CD4-positive, alpha-beta T cell treated with Interleukin-10 for 1 hour (primary cell): ENCODE results near the gene ERRFI1.
"Not testable (repeated sequence)": the region's sequence is repeated elsewhere in the genome, so short reads cannot be mapped to it uniquely, and the experiment has no call there.

Experiments used
- DNase-seq: peaks from one replicate; pipeline ENCODE4 v3.0.0-alpha.2; 2020

ERRFI1 gene, protein sequence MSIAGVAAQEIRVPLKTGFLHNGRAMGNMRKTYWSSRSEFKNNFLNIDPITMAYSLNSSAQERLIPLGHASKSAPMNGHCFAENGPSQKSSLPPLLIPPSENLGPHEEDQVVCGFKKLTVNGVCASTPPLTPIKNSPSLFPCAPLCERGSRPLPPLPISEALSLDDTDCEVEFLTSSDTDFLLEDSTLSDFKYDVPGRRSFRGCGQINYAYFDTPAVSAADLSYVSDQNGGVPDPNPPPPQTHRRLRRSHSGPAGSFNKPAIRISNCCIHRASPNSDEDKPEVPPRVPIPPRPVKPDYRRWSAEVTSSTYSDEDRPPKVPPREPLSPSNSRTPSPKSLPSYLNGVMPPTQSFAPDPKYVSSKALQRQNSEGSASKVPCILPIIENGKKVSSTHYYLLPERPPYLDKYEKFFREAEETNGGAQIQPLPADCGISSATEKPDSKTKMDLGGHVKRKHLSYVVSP

DNA sequence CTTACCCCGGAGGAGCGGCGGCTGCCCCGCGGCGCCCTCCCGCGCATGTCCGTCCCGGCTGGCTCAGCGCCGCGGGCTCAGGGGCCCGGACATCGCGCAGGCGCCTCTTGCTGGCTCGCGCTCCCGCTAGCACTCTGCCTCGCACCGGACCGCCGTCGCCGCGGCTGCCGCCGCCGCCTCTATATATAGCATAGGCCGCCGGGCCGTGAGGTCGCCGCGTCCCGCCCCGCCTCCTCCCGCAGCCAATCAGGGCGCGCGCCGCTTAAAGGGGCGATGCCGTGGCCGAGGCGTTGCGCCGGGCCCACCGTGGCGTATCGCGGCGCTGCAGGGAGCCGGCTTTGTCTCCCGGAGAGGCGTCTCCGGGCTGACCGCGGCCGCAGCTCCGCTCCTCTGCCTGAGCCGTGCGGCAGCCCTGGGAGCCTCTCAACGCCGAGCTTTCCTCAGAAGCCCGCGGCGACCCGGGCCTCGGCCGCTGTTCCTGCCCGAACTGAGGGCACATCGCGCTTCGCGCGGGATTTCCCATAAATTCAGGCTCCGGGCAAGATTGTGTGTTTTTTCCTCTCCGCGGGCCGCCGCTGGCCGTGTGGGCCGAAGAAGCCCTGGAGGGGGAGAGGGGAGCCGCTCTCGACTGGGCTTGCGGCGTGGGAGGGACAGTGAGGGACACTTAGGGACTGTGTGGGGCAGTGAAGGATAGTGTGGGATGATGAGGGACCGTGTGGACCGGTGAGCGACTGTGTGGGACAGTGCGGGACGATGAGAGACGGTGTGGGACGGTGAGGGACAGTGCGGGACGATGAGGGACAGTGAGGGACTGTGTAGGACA, at the start of gene ERRFI1:
Gene ERRFI1, minus strand, starts transcription at position 157 of the 823 bp plus-strand sequence. CDS start 10,690 bp downstream, outside the sequence.
- peak; percentile 93 for DNase-seq

DNA sequence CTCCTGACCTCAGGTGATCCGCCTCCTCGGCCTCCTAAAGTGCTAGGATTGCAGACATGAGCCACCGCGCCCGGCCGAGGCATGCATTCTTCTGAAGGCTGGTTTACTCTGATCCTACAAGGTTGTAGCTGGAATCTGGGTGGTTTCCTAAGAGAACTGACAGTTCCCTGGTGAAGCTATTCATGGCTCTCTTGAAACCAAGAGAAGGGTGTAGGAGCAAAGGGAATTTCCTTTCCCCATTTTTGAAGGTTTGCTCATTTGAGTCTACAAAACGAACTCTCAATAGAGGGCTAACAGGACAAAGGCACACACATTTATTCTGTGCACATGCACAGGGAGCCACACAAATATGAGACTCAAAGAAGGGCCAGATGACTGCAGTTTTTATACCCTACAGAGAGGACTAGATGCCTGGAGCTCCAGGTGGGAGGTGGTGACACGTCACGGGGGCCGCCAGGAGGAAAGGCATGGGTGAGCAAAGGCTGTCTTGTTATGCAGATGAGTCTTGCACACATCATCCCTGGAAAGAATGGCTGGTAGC, 49.5 kb upstream of the ERRFI1 start:
- DNase-seq, result no peak

DNA sequence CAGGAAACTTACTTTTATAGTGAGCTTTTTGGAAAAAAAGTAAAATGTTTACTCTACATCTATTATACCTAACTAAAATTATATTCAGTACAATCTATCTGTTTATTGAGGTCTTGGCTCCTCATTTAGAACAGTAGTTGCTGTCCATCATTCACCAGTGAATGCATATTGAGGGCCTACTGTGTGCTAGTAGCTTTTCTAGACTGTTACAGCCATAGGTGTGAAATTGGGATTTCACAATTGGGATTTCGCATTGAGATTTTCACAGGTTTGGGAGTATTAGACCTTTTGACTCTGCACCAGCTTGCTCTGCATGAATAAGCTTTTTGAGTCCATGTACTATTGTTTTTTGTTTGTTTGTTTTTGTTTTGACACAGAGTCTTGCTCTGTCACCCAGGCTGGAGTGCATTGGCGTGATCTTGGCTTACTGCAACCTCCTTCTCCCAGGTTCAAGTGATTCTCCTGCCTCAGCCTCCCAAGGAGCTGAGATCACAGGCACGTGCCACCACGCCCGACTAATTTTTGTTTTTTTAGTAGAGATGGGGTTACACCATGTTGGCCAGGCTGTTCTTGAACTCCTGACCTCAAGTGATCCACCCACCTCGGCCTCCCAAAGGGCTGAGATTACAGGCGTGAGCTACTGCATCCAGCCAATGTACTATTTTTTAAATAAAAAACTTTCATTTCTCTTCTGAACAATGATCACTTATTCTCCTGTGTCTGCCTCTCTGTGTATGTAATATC, 47.2 kb upstream of the ERRFI1 start:
- no peak for DNase-seq

DNA sequence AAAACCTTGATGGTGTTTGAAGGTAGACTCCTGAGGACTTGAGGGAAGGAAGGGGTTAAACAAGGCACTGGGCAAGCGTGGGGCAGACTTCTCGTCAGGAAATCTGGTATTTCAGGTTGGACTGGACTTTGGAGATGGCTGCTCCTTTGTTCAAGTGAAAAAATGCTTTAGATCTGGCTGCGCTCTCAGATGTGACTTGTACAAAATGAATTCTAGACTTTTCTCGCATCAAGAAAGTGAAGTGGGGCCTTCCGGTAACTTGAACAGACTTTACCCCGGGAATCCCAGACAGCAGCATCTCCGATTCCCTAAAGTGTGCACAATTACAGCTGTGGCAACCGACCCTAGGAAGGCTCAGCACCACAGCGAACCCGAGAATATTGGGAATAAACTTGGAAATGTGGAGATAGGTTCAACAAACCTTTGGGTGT, 44.3 kb upstream of the ERRFI1 start:
- DNase-seq, result no peak

DNA sequence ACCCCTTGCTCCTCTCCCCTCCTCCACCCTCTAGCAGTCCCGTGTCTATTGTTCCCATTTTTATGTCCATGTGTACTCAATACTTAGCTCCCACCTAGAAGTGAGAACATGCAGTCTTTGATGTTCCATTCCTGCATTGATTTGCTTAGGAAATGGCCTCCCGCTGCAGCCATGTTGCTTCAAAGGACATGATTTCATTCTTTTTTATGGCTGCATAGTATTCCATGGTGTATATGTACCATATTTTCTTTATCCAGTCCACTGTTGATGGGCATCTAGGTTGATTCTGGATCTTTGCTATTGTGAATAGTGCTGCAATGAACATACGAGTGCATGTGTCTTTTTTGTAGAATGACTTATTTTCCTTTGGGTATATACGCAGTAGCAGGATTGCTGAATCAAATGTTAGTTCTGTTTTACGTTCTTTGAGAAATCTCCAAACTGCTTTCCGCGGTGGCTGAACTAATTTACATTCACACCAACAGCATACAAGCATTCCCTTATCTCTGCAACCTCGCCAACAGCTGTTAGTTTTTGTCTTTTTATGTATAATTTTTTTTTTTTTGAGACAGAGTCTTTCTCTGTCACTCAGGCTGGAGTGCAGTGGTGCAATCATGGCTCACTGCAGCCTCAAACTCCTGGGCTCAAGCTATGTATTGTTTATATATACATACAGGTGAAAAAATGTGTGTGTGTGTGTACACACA, 43.7 kb upstream of the ERRFI1 start:
- DNase-seq, result not testable (repeated sequence)

DNA sequence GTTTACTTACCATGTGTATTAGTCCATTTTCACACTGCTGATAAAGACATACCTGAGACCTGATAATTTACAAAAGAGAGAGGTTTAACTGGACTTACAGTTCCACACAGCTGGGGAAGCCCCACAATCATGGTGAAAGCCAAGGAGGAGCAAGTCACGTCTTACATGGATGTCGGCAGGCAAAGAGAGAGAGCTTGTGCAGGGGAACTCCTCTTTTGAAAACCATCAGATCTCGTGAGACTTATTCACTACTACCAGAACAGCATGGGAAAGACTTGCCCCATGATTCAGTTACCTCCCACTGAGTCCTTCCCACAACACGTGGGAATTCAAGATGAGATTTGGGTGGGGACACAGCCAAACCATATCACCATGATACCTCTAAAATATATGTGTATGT, 39.3 kb upstream of the ERRFI1 start:
- DNase-seq, result no peak

DNA sequence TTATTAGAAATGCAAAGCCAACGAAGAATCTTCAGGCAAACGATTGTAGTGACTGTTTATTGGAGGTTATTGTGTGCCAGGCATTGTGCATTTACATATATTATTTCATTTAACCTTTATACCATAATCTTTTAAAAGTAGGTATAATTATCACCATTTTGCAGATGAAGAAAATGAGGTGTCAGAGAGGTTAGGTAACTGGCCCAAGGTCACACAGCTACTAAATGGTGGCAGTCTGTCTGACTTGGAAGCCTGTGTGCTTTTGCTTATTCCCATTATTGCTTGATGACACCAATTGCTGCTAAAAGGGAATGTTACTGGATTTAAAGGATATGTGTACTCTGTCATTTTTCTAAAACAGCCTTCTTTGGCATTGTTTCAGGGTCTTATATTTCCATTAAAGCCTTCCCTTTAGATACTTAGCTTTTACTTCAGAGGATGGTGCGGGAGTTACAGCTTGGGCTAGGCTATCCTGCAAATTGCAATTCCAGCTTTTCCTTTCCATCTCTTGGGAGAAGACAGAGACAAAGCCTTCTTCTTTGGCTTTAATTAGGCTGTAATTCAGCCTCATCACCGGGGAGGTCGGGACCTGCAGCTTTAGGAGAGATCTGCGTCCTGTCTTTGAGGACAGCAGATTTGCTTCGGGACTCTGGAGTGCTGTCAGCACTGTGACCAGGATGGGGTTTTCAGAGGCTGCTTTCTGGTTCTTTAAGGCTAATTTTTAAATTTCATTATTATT, 37.4 kb upstream of the ERRFI1 start:
- no peak for DNase-seq

DNA sequence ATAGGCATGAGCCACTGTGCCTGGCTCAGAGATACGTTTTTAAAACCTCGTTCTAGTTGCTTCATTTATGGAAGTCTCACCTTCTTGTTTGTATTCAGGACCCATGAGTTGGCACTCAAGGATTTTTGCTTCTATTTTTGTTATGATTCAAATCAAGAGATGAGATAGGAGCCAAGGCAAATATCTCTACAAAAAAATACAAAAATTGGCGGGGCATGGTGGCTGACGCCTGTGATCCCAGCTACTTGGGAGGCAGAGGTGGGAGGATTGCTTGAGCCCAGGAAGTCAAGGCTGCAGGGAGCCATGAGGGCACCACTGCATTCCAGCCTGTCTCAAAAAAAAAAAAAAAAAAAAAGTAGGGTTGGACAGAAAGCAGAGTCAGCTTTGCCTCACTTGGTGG, 36.8 kb upstream of the ERRFI1 start:
- DNase-seq, result no peak

DNA sequence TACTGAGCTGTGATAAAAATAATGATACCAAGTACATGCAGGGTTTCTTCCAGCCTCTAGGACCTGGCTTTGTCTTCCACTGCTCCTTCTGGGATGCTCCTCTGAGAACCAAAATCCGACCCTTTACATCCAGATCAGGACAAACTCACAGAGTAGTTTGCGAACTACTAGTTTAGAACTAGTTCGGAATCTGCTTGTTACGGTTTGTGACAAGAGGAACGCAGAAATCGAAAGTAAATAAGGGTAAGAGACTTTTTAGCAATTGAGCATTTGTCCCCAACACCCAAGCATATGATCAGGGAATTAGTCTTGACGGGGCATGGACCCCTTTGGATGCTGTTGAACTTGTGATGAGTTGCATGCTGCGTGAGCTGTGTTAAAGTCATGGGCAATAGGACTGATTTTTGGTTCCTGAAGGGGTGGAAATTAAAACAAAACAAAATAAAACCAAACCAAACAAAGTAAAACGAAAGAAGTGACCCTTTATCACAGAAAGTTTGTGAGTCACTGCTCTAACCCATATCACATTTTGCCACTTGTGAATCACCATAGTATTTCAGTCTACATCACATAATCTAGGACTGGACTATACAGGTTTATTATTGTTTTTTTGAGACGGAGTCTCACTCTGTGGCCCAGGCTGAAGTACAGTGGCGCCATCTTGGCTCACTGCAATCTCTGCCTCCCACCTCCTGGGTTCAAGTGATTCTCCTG, 35.7 kb upstream of the ERRFI1 start:
- no peak for DNase-seq

DNA sequence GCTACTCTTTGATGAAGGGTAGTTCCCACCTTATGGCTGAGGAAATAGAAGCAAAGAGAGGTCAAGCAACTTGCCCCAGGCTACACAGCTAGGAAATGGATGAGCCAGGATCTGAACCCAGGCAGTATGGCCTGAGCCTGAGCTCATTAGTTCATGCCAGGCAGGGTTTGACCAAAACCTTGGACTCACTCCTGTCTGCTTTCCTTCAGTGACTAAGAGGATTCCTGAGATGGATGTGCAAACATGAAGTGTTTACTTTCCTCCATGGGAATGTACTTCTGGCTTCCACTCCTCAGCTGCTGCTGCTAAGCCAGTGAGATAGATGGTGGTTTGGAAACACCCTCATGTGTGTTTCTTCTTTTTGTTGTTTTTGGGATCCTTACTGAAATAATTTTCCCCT, 35.1 kb upstream of the ERRFI1 start:
- no peak for DNase-seq

DNA sequence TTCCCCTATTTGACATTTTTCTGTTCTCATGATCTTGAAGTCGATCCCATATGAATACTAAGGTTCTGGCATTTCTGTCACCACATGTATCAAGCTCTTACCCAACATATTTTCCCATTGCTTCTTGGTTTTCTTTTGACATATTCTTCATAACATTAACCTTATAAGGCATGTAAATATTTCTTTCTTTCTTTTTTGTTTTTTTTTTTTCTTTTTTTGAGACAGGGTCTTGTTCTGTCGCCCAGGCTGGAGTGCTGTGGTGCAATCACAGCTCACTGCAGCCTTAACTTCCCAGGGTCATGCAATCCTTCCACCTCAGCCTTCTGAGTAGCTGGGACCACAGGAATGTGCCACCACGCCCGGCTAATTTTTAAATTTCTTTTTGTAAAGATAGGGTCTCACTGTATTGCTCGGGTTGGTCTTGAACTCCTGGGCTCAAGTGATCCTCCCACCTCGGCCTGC, 33.1 kb upstream of the ERRFI1 start:
- DNase-seq, result no peak

DNA sequence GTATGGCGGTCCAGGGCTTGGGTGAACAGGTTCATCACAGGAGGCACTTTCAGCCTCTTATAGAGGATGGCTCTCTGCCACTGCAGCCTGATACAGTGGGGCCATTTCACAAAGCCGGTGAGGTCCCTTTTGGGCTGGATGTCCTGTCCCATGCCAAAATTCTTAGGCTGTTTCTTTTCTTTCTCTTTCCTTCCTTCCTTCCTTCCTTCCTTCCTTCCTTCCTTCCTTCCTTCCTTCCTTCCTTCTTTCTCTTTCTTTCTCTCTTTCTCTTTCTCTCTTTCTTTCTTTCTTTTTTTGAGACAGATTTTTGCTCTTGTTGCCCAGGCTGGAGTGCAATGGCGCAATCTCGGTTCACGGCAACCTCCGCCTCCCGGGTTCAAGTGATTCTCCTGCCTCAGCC, 31.7 kb upstream of the ERRFI1 start:
- not testable (repeated sequence) for DNase-seq

DNA sequence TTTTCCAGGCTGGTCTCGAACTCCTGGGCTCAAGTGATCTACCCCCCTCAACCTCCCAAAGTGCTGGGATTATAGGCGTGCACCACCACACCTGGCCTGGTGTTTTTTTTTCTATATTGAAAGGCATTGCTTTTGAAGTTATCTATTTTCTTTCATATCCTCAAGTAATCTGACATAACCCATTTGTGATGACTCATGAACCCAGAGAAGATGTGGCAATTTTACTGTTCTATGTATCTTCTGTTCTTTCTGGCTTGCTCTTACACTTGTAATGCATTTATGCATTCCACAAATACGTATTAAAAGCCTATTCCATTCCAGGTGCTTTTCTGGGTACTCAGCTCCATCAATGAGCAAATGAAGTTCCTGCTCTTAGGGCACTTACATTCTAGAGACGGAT, 29.9 kb upstream of the ERRFI1 start:
- DNase-seq, result no peak

DNA sequence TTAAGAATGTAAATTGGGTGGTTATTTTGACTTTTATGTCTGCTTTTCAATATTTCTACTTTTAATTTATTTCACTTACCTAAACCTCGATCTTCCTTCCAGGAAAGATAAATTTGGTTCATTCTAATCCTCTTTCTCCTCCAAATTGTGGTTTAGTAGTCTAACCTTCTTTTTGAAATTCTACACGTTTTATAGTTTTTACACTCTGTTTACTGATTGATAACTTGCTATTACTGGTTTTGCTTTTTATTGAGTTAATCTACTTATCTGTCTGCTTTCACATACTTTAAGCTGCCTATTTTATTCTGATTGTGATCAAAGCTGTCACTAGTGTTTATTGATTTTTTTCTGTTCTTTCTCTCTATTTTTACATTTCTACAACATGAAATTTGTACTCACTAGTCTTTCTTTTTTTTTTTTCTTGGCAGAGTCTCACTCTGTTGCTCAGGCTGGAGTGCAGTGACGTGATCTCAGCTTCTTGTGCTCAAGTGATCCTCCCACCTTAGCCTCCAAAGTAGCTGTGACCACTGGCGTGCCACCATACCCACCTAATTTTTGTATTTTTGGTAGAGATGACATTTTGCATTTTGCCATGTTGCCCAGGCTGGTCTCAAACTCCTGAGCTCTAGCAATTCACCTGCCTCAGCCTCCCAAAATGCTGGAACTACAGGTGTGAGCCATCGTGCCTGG, 27.9 kb upstream of the ERRFI1 start:
- no peak for DNase-seq

DNA sequence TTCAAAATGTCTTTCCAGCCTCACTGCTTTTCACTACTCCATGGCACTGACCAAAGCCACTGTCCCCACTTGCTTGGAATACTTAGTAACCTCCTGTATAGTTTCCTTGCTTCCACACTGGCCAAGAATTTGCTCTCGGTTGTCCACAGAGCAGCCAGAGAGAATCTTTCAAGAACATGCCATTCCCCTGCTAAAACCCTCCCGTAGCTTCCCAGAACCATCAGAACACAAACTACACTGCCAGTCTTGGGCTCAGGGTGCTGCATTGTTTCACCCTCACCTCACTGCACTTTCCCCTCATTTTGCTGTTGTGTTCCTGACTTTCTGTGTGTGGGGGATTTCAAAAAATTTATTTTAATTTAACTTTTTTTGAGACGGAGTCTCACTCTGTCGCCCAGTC, 25.5 kb upstream of the ERRFI1 start:
- DNase-seq, result no peak

DNA sequence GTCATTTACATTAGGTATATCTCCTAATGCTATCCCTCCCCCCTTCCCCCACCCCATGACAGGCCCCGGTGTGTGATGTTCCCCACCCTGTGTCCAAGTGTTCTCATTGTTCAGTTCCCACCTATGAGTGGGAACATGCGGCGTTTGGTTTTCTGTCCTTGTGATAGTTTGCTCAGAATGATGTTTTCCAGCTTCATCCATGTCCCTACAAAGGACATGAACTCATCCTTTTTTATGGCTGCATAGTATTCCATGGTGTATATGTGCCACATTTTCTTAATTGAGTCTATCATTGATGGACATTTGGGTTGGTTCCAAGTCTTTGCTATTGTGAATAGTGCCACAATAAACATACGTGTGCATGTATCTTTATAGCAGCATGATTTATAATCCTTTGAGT, 23.1 kb upstream of the ERRFI1 start:
- DNase-seq, result not testable (repeated sequence)

DNA sequence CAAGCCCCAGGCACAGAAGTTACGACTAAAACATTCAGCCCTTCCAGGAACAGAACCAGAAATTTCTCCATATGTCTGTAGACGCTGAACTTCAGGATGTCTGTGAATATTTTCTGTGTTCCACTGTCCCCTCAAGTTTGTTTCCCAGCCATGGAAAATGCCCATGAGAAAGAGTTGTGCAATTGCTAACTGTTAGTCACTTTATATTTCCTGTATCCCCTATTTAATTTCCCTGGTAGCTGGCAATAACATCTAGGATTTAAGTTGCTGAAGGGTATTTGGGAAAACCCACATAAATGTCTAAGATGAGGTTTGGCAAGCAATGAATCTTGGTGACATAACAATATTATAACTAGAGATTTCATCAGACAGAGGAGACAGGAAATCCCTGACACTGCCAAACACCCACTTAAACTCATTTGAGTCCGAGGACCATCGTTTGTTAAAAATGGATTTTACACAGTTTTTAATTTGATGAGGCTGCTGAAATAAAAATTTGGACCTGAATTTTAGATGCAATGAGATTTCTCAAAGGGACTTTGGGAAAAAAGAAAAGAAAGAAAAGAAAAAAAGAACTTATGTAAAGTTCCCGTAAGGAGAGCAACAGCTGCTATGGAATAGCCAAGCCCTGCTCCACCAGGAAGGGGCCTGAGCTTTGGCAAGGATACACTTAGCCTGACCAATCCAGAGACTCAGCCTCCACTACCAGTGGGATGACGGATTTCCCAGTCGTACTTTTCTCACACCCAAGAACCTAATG, 21.8 kb upstream of the ERRFI1 start:
- no peak for DNase-seq

DNA sequence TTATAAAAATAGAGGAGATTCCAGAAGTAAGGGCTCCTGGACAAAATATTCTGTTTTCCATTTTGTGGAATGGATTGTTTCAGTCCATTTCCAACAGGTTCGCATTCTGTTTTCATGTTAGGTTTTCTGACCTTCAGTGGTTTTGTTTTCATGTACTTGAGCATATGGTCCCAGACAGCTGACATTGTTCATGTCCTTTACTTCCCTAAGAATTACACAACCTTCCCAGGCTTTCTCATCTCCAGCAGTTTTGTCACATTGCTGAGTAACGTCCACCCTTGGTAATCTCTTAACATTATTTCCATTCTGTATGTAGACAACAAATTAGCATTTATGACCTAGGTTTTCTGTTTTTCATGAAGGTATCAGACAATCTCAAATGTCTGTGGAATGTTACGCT, 21.0 kb upstream of the ERRFI1 start:
- no peak for DNase-seq

DNA sequence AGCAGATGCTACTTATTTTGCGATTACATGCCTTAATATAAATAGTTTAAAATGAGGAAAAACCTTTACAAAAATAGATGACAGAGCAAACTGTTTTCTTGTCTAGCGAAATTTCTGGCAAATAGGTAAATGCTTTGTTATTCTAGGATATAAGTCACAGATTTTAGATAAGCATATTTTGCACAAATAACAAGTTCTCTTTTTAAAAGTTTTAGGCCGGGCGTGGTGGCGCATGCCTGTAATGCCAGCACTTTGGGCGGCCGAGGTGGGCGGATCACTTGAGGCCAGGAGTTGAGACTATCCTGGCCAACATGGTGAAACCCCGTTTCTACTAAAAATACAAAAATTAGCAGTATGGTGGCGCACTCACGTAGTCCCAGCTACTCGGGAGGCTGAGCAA, 20.3 kb upstream of the ERRFI1 start:
- DNase-seq, result no peak
